ENCODE results near the gene IFNGR2. TPM values are rescaled to one million over a fixed set of nuclear protein-coding genes. Genes with fewer than 3 reads are reported as not detected.
"Not testable (repeated sequence)": the region's sequence is repeated elsewhere in the genome, so short reads cannot be mapped to it uniquely, and the experiment has no call there.

IFNGR2 gene
- total RNA-seq, 1 experiment from 2014 or later = 47.9 TPM

DNA sequence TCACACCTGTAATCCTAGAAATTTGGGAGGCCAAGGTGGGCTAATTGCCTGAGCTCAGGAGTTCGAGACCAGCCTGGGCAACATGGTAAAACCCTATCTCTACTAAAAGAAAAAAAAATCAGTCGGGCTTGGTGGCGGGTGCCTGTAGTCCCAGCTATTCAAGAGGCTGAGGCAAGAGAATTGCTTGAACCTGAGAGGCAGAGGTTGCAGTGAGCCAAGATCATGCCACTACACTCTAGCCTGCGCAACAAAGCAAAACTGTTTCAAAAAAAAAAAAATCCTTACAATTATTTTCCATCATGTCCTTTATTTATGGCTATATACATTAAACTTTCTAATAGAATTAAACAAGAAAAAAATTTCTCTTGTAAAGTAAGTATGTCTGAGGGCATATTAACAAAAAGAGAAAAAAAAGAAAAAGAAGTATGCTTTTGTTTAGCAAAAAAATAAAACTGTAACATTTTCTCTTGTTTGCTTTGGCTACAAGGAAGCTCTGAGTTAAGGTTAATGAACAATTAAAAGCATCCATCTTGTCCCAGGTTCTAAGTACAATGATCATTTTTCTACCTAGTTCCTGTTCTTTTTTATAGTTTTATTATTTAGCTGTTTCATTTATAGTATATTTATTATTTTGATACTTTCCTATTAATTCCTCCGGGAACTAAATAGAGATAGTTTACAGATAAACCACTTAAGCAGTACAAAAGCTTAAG, 58.5 kb downstream of the IFNGR2 start:
- H3K27me3 ChIP-seq (ENCODE audit: control insufficient read depth, insufficient read depth, low read length) = no peaks in the 10 kb centered on the region
- H3K36me3 ChIP-seq (ENCODE audit: control insufficient read depth, insufficient read depth, low read length) = no peaks in the 10 kb centered on the region
- DNase-seq (ENCODE audit: low read depth, low spot score) = no peak
- no peak for ATAC-seq
- no peak for TF ChIP-seq TCF7L2 (IDR thresholded peaks at IDR 0.05; ENCODE audit: low read depth, low read length)
- TF ChIP-seq, protein P1, sequence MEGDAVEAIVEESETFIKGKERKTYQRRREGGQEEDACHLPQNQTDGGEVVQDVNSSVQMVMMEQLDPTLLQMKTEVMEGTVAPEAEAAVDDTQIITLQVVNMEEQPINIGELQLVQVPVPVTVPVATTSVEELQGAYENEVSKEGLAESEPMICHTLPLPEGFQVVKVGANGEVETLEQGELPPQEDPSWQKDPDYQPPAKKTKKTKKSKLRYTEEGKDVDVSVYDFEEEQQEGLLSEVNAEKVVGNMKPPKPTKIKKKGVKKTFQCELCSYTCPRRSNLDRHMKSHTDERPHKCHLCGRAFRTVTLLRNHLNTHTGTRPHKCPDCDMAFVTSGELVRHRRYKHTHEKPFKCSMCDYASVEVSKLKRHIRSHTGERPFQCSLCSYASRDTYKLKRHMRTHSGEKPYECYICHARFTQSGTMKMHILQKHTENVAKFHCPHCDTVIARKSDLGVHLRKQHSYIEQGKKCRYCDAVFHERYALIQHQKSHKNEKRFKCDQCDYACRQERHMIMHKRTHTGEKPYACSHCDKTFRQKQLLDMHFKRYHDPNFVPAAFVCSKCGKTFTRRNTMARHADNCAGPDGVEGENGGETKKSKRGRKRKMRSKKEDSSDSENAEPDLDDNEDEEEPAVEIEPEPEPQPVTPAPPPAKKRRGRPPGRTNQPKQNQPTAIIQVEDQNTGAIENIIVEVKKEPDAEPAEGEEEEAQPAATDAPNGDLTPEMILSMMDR (IDR thresholded peaks at IDR 0.05) = no peak
- TF ChIP-seq SIN3A (IDR thresholded peaks at IDR 0.05; ENCODE audit: borderline replicate concordance, insufficient read depth, low read depth, low read length) = no peak
- TF ChIP-seq, protein P2, sequence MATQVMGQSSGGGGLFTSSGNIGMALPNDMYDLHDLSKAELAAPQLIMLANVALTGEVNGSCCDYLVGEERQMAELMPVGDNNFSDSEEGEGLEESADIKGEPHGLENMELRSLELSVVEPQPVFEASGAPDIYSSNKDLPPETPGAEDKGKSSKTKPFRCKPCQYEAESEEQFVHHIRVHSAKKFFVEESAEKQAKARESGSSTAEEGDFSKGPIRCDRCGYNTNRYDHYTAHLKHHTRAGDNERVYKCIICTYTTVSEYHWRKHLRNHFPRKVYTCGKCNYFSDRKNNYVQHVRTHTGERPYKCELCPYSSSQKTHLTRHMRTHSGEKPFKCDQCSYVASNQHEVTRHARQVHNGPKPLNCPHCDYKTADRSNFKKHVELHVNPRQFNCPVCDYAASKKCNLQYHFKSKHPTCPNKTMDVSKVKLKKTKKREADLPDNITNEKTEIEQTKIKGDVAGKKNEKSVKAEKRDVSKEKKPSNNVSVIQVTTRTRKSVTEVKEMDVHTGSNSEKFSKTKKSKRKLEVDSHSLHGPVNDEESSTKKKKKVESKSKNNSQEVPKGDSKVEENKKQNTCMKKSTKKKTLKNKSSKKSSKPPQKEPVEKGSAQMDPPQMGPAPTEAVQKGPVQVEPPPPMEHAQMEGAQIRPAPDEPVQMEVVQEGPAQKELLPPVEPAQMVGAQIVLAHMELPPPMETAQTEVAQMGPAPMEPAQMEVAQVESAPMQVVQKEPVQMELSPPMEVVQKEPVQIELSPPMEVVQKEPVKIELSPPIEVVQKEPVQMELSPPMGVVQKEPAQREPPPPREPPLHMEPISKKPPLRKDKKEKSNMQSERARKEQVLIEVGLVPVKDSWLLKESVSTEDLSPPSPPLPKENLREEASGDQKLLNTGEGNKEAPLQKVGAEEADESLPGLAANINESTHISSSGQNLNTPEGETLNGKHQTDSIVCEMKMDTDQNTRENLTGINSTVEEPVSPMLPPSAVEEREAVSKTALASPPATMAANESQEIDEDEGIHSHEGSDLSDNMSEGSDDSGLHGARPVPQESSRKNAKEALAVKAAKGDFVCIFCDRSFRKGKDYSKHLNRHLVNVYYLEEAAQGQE (IDR thresholded peaks at IDR 0.05; ENCODE audit: insufficient read depth in 1 of 2, low read depth in 2 of 2, low read length in 1 of 2) = no peak
- no peak for TF ChIP-seq POLR2AphosphoS5 (IDR thresholded peaks at IDR 0.05; ENCODE audit: low read depth, low read length)
- in situ Hi-C loops (cut with HindIII; ENCODE audit: low pct_unique_long_range_greater_than_20kb, low sequenced_read_pairs) (no loop called here), intact Hi-C loops (cut with micrococcal nuclease; ENCODE audit: unreplicated experiment) (no loop called here)
- H3K27ac ChIP-seq (ENCODE audit: low read length) = no peak overlapping the region
- no peaks in the 10 kb centered on the region for H3K9me3 ChIP-seq (ENCODE audit: control insufficient read depth, insufficient read depth, low read depth, low read length)
- no peak overlapping the region for H3K4me3 ChIP-seq (ENCODE audit: low read depth in 2 of 2, low read length in 2 of 2)
- no peaks in the 10 kb centered on the region for H3K4me1 ChIP-seq (ENCODE audit: control insufficient read depth, insufficient read depth, low read length)
- ChIA-PET CTCF (no interaction called here), POLR2A (no interaction called here)
- no TSS peak for BruUV-seq (replicated peaks)

DNA sequence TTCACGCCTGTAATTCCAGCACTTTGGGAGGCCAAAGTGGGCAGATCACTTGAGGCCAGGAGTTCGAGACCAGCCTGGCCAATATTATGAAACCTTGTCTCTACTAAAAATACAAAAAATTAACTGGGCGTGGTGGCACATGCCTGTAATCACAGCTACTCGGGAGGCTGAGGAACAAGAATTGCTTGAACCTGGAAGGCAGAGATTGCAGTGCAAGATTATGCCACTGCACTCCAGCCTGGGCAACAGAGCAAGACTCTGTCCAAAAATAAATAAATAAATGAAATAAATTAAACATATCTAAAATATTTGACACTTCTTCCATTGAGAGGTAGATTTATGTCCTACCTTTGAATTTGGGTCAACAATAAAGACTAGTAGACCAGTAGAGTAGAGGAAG, 66.0 kb downstream of the IFNGR2 start:
- POLR2A ChIA-PET; DNase-seq (ENCODE audit: low read depth, low spot score); H3K27me3 ChIP-seq (ENCODE audit: control insufficient read depth, insufficient read depth, low read length); CTCF ChIA-PET; H3K36me3 ChIP-seq (ENCODE audit: control insufficient read depth, insufficient read depth, low read length); in situ Hi-C loops (cut with HindIII; ENCODE audit: low pct_unique_long_range_greater_than_20kb, low sequenced_read_pairs); H3K4me1 ChIP-seq (ENCODE audit: control insufficient read depth, insufficient read depth, low read length); H3K4me3 ChIP-seq (ENCODE audit: low read depth in 2 of 2, low read length in 2 of 2); BruUV-seq (replicated peaks); H3K9me3 ChIP-seq (ENCODE audit: control insufficient read depth, insufficient read depth, low read depth, low read length); ATAC-seq; H3K27ac ChIP-seq (ENCODE audit: low read length); intact Hi-C loops (cut with micrococcal nuclease; ENCODE audit: unreplicated experiment): not testable (repeated sequence)

DNA sequence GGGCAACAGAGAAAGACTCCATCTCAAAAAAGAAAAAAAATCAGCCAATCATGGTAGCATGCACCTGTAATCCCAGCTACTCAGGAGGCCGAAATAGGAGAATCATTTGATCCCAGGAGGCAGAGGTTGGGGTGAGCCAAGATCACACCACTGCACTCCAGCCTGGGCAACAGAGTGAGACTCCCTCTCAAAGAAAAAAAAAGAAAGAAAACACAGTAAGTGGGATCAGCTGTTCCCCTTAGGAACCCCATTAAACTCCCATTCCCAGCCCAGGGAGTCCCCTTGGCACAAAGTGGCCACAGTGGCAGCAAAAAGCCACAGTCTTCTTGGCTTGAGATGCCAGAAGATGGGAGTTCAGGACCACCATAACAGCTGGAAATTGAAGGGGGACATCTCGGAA, 67.5 kb downstream of the IFNGR2 start:
- no TSS peak for BruUV-seq (replicated peaks)
- no peak overlapping the region for H3K27ac ChIP-seq (ENCODE audit: low read length)
- intact Hi-C loops (cut with micrococcal nuclease; ENCODE audit: unreplicated experiment) (no loop called here), in situ Hi-C loops (cut with HindIII; ENCODE audit: low pct_unique_long_range_greater_than_20kb, low sequenced_read_pairs) (no loop called here)
- no peak overlapping the region for H3K4me3 ChIP-seq (ENCODE audit: low read depth in 2 of 2, low read length in 2 of 2)
- no peaks in the 10 kb centered on the region for H3K4me1 ChIP-seq (ENCODE audit: control insufficient read depth, insufficient read depth, low read length)
- no peaks in the 10 kb centered on the region for H3K9me3 ChIP-seq (ENCODE audit: control insufficient read depth, insufficient read depth, low read depth, low read length)
- H3K27me3 ChIP-seq (ENCODE audit: control insufficient read depth, insufficient read depth, low read length) = no peaks in the 10 kb centered on the region
- no peak for ATAC-seq
- CTCF ChIA-PET = no interaction called here
- H3K36me3 ChIP-seq (ENCODE audit: control insufficient read depth, insufficient read depth, low read length) = no peaks in the 10 kb centered on the region
- no peak for DNase-seq (ENCODE audit: low read depth, low spot score)
- POLR2A ChIA-PET = no interaction called here
- TF ChIP-seq, protein P2 (IDR thresholded peaks at IDR 0.05; ENCODE audit: insufficient read depth in 1 of 2, low read depth in 2 of 2, low read length in 1 of 2) = no peak
- TF ChIP-seq TCF7L2 (IDR thresholded peaks at IDR 0.05; ENCODE audit: low read depth, low read length) (no peak), SIN3A (IDR thresholded peaks at IDR 0.05; ENCODE audit: borderline replicate concordance, insufficient read depth, low read depth, low read length) (no peak)
